ENCODE results near the gene MARCO.
"Not testable (repeated sequence)": the region's sequence is repeated elsewhere in the genome, so short reads cannot be mapped to it uniquely, and the experiment has no call there.

MARCO gene

DNA sequence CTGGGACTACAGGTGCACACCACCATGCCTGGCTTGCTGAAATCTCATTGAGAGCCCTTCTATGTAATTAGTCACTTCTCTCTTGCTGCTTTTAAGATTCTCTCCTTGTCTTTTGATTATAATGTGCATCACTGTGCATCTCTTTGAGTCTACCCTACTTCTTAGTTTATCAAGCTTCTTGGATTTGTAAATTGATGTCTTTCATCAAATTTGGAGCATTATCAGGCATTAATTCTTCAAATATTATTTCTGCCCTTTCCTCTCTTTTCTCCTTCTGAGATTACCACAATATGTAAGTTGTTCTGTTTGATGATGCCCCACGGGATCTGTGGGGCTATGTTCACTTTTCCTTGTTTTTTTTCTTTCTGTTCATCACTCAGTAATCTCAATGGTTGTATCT is 9.0 kb upstream of the MARCO start:
- no peak for DNase-seq

DNA sequence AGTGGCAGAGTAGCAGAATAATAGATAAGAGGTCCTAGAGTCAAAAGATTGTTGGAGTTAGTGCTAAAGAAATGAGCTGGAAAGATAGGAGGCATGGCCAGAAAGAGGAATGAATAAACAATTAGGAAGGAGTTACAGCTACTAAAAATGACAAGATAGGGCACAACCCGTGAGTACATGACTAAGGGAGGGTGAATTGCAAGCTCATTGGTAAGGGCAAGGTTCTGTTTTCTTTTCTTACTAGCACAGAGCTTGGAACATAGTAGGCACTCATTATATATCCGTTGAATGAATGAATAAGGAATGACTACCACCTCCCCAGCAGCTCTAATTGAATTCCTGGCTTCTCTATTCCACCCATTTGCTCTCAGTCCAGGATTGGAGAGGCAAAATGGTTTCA is 5.7 kb upstream of the MARCO start:
- no peak for DNase-seq

DNA sequence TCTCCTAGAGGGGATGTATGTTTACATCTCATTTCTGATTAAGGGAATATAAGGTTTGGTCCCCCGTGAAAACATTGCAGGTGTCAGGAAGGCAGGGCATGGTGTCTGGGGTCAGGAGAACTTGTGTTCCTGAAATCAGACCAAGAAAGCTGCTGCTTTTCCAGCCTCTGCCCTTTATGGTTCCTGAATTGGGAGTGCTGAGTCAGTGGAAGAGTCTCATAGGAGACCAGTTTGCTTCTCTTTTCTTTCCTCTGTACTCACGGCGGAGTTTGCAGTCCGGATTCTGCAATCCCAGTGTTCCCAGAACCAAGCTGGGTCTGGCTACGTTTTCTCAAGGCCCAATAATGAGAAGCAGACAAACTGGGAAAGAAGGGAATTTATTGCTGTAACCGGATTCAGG is 5.1 kb upstream of the MARCO start:
- no peak for DNase-seq

DNA sequence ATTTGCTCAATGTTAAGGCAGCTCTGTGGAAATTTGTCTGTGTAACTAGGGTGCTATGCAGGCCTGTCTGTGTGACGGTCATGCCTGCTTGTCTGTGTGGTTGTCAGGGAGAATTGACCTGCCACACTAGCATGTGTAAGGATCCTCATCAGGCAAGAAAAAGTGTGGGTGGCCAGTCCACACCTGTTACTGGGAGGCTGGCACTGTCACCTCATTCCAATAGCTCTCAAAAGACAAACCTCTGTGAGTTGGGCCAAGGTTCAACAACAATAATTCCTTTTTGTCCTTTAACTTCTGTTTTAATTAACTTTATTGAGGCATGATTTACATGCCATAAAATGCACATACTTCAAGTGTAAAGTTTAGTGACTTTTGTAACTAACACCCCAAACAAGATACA is 4.2 kb upstream of the MARCO start:
- no peak for DNase-seq

DNA sequence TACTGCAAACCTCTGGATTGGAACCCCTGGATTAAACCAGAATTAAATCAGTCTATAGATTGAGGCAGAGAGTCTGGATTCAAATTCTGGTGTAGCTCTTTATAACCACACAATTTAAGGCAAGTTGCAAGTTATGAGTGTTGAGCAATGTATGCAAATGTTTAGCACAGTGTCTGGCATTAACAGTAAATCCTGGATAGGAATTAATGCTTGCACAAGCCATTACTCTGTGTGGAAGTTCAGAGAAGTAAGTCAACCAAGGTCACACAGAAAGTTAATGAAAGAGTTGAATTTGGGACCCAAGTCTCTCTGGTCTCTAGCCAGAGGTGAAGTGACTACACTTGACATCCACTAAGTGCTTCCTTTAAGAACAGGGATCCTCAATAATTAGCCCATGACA is 2.0 kb upstream of the MARCO start:
- no peak for DNase-seq

DNA sequence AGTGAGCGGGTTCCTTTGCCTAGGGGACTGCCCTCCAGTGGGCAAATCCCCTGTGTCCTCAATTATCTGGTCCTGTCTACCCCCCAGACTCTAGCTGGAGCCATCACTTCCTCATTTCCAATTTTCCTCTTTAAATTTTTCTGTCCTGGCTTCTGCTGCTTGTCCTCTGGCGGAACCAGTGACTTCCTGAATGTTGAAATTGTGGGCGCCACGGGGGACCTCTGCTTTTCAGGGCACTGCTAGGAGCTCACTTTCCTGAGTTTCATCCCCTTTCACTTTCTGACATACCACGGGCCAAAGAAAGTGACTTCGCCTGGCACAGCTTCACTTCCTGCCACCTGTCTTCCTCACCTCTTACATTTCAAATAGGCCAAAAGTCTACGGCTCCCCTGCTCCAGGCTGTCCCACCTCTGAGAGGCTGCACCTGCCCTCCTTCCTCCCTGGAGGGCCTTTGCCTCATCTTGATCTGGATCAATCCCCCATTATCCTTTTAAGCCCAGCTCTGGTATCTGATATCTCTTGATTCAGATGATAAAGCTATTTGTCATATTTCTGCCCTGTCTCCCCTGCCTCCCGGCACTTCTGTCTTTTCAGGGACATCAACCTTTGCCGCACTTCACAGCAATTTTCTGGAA is 1.4 kb upstream of the MARCO start:
- no peak for DNase-seq

DNA sequence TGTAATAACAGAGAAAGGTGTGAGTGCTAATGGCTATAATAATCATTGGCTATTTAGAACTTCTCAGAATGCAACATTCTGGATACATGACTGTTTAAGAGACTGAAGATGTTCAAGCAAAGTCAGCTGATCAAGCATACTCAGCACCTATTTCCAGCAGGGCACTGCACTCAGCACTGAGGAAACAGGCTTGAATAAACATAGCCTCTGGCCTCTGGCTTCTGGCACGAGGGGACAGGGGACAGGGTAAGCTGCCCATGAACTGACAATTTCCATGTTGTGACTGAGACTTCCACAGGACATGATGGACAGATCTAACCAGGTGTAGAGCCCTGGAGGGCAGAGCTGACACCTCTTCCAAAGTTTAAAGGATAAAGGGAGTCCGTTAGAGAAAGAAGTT is 1.3 kb downstream of the MARCO start:
- no peak for DNase-seq

DNA sequence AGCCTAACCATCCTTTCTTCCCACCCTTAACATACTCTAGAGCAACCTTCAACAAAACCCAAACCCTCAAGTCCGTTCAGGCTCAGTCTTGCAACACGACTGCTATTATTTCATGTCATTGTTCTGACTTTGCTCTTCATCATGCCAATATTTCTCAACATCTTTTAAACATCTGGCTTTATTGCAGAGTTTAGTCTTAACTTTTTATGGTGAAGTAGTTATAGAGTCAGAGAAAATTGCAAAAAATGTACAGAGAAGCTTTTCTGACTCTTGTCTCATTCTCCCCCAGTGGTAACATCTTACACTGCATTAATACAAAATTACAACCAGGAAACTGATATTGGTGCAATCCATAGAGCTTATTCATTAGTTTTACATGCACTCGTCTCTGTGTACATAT is 3.9 kb downstream of the MARCO start:
- DNase-seq: no peak

DNA sequence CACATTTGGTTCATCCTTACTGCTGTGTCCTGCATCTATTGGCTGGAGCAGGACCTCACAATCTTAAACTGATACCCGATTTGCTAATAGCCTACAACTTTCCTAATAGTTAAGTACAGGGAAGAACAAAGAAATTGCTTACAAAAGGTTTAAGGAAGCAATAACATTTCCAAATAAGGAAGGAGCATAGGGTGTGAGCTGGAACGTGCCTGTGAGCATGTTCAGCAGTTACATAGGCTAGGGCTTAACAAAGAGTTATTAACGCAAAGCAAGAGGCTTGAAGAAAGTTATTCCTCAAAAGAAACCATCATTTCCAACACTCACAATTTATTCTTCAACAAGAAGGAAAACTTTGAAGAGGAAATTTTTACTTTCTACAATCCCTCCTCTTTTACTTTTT is 6.3 kb downstream of the MARCO start:
- DNase-seq: not testable (repeated sequence)

DNA sequence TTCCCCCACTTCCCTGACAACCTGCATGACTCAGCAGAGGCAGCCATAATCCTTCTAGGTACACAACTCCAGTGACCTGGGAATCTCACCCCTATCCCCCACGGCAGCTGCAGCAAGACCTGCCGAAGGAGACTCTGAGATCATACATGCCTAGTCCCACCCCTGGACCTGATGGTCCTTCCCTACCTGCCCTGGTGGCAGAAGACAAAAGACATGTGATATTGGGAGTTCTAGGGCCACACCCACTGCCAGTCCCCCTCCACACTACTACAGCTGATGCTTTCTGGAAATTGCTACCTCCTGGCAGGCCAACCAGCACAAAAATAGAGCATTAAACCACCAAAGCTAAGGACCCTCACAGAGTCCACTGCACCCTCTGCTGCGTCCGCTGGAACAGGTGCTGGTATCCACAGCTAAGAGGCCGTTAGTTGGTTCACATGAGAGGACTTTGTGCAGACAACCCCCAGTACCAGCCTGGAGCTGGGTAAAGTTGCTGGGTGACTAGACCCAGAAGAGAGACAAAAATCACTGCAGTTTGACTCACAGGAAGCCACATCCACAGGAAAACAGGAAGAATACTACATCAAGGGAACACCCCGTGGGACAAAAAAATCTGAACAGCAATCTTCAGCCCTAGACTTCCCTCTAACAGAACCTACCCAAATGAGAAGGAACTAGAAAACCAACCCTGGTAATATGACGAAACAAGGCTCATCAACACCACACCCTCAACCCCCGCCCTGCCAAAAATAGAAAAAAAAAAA is 12.5 kb downstream of the MARCO start:
- no peak for DNase-seq

DNA sequence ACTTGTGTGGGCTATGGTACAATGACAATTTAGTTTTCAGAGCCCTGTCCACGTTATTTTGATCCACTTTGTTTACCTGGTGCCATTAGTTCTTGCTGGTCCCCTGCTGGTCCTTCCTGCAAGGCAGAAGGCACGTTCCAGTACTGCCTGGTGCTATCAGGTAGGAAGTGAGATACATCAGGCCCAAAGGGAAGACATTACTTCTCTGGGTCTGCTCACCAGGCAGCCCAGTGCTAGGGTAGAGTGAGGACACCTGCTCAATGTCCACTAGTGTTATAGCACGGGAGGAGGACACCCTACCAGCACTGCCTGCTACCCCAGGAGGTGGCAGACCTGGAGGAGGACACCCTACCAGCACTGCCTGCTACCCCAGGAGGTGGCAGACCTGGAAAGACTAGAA is 23.7 kb downstream of the MARCO start:
- DNase-seq: no peak

DNA sequence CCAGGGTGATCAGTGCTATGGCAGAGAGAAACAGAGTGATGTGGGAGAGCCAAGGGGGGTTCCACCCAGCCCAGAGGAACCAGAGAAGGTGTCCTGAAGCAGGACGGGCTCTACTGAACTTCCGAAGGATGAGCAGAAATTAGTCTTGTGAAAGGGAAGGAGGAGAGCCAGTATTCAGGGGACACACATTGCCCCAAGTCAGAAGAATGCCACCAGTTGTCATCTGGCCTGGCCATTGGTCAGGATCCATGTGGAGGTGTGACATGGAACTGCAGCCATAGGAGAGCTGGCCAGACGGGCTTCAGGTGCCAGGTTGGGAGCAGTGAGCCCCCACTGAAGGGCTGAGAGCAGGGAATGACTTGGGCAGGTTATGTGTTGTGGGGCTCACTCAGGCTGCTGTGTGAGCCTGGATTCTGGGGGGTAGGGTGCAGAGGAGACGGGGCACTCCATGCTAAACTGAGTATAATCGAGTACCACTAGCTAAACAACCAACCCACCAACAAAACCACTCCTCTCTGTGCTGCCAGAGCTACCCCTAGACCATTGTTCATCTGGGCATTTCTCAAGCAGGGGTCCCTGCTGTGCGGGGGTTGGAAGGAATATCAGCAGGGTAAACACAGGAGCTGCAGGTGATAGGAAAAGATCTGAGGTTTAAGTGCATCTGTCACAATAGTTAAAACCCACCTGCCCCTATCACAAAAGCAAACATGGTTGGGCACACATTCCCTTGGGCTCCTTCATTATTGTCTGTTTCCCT is 25.3 kb downstream of the MARCO start:
- no peak for DNase-seq

DNA sequence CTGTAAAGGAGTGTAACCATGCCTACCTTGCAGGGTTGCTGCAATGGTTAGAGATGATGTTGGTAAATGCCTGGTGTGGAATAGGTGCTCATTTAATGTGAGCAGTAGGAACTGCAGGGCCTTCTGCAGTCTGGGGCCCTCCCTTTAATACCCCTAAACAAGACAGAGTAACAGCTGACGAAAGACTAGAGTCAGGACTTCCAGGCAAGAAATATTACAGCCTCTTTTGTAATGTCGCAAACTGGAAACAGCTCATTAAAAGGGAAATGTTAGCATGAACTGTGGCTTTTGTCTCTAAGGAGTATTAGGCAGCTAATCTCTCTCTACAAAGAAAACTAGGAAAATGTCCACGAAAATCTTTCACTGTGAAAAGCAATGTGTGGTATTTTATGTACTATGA is 26.0 kb downstream of the MARCO start:
- DNase-seq: no peak

DNA sequence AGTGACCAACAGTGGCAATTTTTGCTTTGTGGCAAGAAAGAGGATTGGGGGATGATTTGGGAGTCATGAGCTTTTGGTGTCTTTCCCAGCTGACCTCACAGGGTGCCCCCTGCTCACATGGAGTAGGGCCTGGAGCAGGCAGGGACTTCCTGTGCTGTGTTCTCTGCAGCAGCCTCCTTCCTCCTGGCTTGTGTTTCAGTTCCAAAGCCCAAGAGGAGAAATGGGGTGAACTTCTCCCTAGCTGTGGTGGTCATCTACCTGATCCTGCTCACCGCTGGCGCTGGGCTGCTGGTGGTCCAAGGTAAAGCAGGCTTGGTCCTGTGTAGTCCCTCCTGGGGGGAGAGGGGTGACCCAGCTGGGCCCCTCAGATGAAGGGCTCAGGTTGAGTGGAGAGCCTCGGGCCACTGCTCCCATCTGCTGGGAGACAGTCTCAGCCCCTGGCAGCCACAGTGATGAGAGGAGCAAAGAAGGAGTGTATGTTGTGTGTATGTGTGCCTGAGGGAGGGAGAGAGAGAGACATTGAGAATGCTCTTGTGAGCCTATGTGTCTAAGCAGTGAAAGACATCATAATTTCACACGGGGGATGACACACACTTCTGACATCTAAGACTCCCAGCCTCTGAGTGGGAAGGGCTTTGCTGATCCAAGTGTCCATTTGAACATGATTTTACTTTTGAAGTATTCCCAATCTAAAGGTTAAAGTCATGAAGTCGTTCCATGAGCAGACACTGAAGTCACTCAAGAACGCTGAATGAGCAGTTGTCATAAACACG is 27.2 kb downstream of the MARCO start:
- DNase-seq: no peak

DNA sequence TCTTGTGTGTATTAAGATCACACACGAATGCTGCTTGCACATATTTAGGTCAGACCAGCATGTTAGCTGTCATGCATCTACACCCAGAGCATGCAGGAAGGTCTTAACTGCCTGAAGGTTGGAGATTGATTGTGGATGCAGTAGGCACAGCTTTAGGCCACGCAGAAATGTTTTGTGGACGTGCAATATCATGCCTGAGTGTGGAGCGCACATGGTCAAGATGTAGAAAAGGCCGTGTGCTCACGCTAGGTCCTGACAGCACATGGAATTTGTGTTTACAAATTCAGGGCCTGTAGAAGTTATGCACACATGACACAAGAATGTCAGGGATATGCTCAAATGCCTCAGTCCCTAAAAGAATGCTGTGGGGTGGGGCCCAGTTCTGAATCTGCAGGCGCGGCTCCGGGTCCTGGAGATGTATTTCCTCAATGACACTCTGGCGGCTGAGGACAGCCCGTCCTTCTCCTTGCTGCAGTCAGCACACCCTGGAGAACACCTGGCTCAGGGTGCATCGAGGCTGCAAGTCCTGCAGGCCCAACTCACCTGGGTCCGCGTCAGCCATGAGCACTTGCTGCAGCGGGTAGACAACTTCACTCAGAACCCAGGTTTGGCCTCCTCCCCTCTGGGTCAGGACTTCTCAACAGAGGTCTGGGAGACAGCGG is 27.9 kb downstream of the MARCO start:
- no peak for DNase-seq

DNA sequence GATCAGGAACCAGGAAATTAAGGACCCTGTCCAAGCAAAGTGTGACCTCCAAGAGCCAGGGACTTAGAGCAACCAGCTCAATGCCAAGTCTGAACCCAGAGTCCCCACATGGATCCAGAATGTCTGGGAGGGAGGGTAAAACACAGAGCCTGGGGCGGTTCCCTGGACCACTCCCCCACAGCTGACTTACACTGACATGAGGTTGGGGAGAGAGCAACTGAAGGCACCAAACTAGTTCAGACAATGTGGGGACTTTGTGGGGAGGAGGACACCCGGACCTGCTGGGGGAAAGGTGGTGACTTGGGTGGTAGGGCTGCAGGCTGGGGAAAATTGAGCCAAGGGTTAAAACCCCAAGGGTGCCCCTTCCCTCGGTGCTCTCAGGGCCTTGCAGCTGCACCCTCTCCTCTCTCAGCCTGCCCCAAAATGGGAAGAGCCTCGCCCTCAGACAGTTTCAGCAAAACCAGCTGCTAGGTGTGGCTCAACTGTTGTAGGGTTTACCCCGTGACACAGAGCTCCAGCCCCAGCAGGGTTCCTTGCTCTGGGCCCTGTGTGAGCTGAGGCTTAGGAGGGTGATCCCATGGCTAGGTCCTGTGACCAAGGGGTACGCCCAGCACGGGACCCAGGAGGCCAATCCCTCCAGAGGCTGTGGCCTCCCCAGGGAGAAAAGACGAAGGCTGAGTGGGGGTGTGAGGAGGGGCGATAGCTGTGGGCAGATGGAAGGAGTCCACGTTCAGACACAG is 28.6 kb downstream of the MARCO start:
- no peak for DNase-seq

DNA sequence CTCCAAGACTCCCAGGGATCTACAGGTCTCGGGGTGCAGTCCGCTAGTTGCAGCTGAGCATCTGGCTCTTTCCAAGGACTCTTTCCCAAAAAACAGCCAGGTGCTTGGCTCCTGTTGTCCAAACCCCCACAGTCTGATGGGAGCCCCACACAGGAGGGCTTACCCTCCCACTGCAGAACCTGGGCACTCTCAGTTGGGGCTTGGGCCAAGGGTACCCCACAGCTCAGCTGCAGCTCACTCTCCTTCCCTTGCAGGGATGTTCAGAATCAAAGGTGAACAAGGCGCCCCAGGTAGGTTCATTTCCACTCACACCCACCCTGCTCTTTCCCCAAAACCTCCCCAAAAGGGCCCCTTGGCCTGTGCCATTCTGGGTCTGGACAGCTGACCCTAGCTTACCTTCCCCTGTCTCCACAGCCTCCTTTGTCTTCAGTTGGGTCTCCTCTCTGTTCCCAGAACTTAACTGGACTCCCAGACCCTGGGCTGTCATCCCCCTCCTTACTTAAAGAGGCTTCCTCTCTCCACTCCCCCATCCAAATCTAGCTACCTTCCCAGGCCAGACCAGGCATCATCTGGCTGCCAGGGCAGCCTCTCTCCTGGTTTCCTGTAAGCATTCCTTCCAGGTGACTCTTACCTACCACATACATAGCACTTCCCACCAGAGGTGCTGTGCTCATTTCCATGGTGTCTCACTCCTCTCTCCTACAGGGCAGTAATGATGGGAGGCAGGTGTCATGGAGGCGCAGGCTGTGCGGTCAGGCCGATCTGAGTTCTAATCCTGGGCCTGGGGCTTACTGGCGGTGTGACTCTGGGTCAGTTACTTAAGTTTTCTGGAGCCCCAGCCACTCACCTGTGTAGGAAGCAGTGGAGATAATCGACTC is 29.5 kb downstream of the MARCO start:
- no peak for DNase-seq

DNA sequence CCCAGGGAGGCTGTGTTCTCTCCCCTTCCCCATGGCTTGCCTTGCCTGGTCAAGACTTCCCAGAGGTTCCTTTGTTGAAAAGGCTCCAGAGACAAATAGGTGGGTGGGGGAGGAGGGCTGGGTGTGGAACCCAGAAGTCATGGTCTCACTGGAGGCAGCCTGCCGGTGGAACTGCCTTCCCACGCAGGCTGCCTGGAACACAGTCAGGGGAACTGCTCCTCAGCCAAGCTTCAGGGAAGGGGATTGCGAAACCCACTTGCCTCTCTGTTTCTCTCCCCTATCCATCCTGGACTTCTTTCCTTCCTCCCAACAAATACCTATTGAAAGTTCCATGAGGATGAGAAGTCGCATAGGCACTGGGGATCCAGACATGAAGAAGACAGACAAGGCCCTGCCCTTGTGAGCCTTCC is 31.6 kb downstream of the MARCO start:
- DNase-seq: no peak

DNA sequence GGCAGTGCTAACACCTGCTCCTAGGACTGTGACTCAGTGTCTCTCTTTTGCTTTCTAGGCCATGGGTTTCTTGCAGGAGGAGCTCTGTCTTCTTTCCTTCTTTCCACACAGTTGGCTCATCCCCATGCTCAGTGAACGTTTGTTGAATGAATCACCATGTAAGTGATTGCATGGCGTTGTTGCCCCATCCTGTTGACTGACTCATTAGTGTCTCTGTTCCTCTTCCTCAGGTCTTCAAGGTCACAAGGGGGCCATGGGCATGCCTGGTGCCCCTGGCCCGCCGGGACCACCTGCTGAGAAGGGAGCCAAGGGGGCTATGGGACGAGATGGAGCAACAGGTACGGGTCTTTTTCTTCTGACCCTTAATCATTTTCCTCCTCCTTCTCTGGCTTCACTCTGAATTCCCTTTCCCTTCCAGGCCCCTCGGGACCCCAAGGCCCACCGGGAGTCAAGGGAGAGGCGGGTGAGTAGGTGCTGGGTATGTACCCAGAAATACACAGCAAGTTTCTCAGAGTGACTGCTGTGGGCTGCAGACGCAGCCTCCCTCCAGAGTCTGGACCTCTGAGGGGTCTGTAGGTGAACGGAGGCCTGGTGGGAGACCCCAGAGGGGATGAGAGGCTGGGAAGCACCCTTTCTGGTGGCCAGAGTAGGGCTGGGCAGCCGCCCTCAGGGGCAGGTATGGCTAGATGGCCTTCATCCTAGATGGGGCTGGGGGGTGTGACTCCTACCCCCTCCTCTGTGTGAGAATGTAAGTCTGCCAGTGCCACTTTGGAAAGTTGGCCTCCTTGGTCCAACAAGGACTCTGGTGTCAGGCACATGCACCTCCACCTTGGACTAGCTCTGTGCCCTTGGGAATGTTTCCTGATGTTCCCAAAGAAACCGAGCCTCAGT is 32.4 kb downstream of the MARCO start:
- DNase-seq: no peak

DNA sequence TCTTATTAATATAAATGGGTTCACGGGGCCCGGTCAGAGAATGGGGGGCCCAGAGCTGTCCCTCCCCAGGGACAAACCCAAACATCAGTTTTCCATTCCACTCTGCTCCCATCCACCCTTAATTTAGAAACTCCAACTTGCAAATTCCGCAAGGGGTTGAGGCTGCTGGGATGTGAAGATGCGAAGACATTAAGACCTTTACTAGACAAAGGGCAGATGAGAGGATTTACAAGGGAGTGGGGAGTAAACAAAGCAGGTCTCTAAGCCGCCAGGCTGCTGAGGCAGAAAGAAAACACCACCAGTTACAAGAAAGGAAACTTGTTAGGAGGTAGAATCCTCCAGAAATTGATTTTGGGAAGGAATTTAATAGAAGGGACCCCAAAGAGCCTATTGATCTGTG is 33.1 kb downstream of the MARCO start:
- no peak for DNase-seq
